ENCODE results near the gene RNF44.
"Not testable (repeated sequence)": the region's sequence is repeated elsewhere in the genome, so short reads cannot be mapped to it uniquely, and the experiment has no call there.

The RNF44 gene

GRCh38 chr5:176514244-176514950, 22.8 kb downstream of the RNF44 start:
- no peak for DNase-seq

GRCh38 chr5:176513788-176514187, 23.4 kb downstream of the RNF44 start:
- DNase-seq: no peak

- DNase-seq: no peak
Observed at GRCh38 chr5:176508603-176509002, 28.6 kb downstream of the RNF44 start.

GRCh38 chr5:176507911-176508310, 29.3 kb downstream of the RNF44 start:
- no peak for DNase-seq

- DNase-seq: no peak
Observed at GRCh38 chr5:176503496-176503895, 33.7 kb downstream of the RNF44 start.

- no peak for DNase-seq
Observed at GRCh38 chr5:176501333-176501732, 35.9 kb downstream of the RNF44 start.

GRCh38 chr5:176500511-176500910, 36.7 kb downstream of the RNF44 start:
- no peak for DNase-seq

GRCh38 chr5:176499273-176499672, 37.9 kb downstream of the RNF44 start:
- DNase-seq: no peak

GRCh38 chr5:176497852-176498251, 39.4 kb downstream of the RNF44 start:
- no peak for DNase-seq

GRCh38 chr5:176492431-176492830, 44.8 kb downstream of the RNF44 start:
- no peak for DNase-seq

GRCh38 chr5:176491901-176492300, 45.3 kb downstream of the RNF44 start:
- DNase-seq: no peak

GRCh38 chr5:176491101-176491502, 46.1 kb downstream of the RNF44 start:
- no peak for DNase-seq

GRCh38 chr5:176490301-176490700, 46.9 kb downstream of the RNF44 start:
- DNase-seq: no peak

GRCh38 chr5:176489077-176489476, 48.1 kb downstream of the RNF44 start:
- no peak for DNase-seq

GRCh38 chr5:176487160-176487559, 50.0 kb downstream of the RNF44 start:
- not testable (repeated sequence) for DNase-seq

GRCh38 chr5:176486189-176486757, 50.9 kb downstream of the RNF44 start:
- no peak for DNase-seq

GRCh38 chr5:176485176-176485575, 52.0 kb downstream of the RNF44 start:
- no peak for DNase-seq

GRCh38 chr5:176481711-176482110, 55.5 kb downstream of the RNF44 start:
- no peak for DNase-seq
